H9 (cell line): ENCODE measurements around the gene CEP63. TPM values are rescaled to one million over a fixed set of nuclear protein-coding genes. Genes with fewer than 3 reads are reported as not detected.

ENCODE experiments used
- DNase-seq: peaks from one replicate; pipeline ENCODE4 v3.0.0-alpha.2; 2017
- H2AFZ ChIP-seq: one replicate; pipeline ENCODE4 v1.6.1; 2013; ENCODE audit warnings: mild to moderate bottlenecking, low read length, control low read depth, moderate library complexity
- H2AK5ac ChIP-seq: 2 replicates; pipeline ENCODE4 v1.6.1; 2013; ENCODE audit warnings: low read length, control low read depth, mixed read lengths; ENCODE audit not compliant: insufficient read length
- H2BK120ac ChIP-seq: one replicate; pipeline ENCODE4 v1.6.1; 2013; ENCODE audit warnings: low read depth, mild to moderate bottlenecking, low read length, control low read depth, inconsistent platforms; ENCODE audit not compliant: poor library complexity, severe bottlenecking
- H2BK12ac ChIP-seq: 2 replicates; pipeline ENCODE4 v1.6.1; 2013; ENCODE audit warnings: low read length, control low read depth, mixed read lengths, low read depth; ENCODE audit not compliant: insufficient read length
- H2BK15ac ChIP-seq: 2 replicates; pipeline ENCODE4 v1.6.1; 2013; ENCODE audit warnings: low read depth, low read length, control low read depth
- H2BK20ac ChIP-seq: one replicate; pipeline ENCODE4 v1.6.1; 2013; ENCODE audit warnings: low read depth, mild to moderate bottlenecking, low read length, control low read depth, inconsistent platforms; ENCODE audit not compliant: poor library complexity, severe bottlenecking
- H2BK5ac ChIP-seq: 2 replicates; pipeline ENCODE4 v1.6.1; 2013; ENCODE audit warnings: low read length, control low read depth, mixed read lengths; ENCODE audit not compliant: insufficient read length
- H3K14ac ChIP-seq: 2 replicates; pipeline ENCODE4 v1.6.1; 2013; ENCODE audit warnings: low read length, control low read depth; ENCODE audit not compliant: insufficient read depth
- H3K18ac ChIP-seq: 2 replicates; pipeline ENCODE4 v1.6.1; 2013; ENCODE audit warnings: low read depth, mild to moderate bottlenecking, mixed read lengths, low read length, control low read depth; ENCODE audit not compliant: insufficient read length
- H3K23ac ChIP-seq: 2 replicates; pipeline ENCODE4 v1.6.1; 2013; ENCODE audit warnings: low read length, control low read depth, mixed read lengths, low read depth; ENCODE audit not compliant: insufficient read length
- H3K23me2 ChIP-seq: 2 replicates; pipeline ENCODE4 v1.6.1; 2013; ENCODE audit warnings: low read depth, mild to moderate bottlenecking, mixed read lengths, low read length, control low read depth; ENCODE audit not compliant: insufficient read length, poor library complexity, severe bottlenecking
- H3K27ac ChIP-seq: 2 replicates; pipeline ENCODE4 v1.5.1; 2013; ENCODE audit warnings: low read length, control low read depth, mixed read lengths, low read depth; ENCODE audit not compliant: insufficient read length
- H3K27me3 ChIP-seq: 2 replicates; pipeline ENCODE4 v1.6.1; 2013; ENCODE audit warnings: low read length, control low read depth, inconsistent platforms; ENCODE audit not compliant: insufficient read depth
- H3K4ac ChIP-seq: 2 replicates; pipeline ENCODE4 v1.6.1; 2013; ENCODE audit warnings: low read depth, mild to moderate bottlenecking, control low read depth, inconsistent platforms, low read length, moderate library complexity
- H3K4me1 ChIP-seq: 2 replicates; pipeline ENCODE4 v1.6.1; 2013; ENCODE audit warnings: low read length, control low read depth, inconsistent platforms; ENCODE audit not compliant: insufficient read depth
- H3K4me2 ChIP-seq: 2 replicates; pipeline ENCODE4 v1.6.1; 2013; ENCODE audit warnings: low read length, control low read depth, mixed read lengths; ENCODE audit not compliant: insufficient read length, insufficient read depth
- H3K56ac ChIP-seq: 2 replicates; pipeline ENCODE4 v1.6.1; 2013; ENCODE audit warnings: low read depth, mild to moderate bottlenecking, mixed read lengths, low read length, control low read depth; ENCODE audit not compliant: insufficient read length
- H3K79me1 ChIP-seq: 2 replicates; pipeline ENCODE4 v1.6.1; 2013; ENCODE audit warnings: low read depth, mild to moderate bottlenecking, moderate library complexity, low read length, control low read depth, inconsistent platforms; ENCODE audit not compliant: insufficient read depth, poor library complexity, severe bottlenecking
- H3K79me2 ChIP-seq: 2 replicates; pipeline ENCODE4 v1.6.1; 2013; ENCODE audit warnings: low read length, control low read depth, inconsistent platforms; ENCODE audit not compliant: insufficient read depth
- H3K9ac ChIP-seq: 2 replicates; pipeline ENCODE4 v1.6.1; 2013; ENCODE audit warnings: low read length, control low read depth, mixed read lengths; ENCODE audit not compliant: insufficient read length; ENCODE audit errors: extremely low read depth
- H3K9me3 ChIP-seq: one replicate; pipeline ENCODE4 v1.6.1; 2013; ENCODE audit warnings: low read depth, low read length, inconsistent platforms; ENCODE audit not compliant: control insufficient read depth
- H3T11ph ChIP-seq: one replicate; pipeline ENCODE4 v1.6.1; 2013; ENCODE audit warnings: mild to moderate bottlenecking, low read length, control low read depth, inconsistent platforms
- H4K20me1 ChIP-seq: one replicate; pipeline ENCODE4 v1.6.1; 2013; ENCODE audit not compliant: control insufficient read depth, insufficient read length, insufficient read depth
- H4K5ac ChIP-seq: 2 replicates; pipeline ENCODE4 v1.6.1; 2013; ENCODE audit warnings: low read depth, mild to moderate bottlenecking, mixed read lengths, low read length, control low read depth; ENCODE audit not compliant: insufficient read length
- H4K8ac ChIP-seq: replicated peaks from 2 replicates; pipeline ENCODE4 v1.6.1; 2013; ENCODE audit warnings: low read length, control low read depth, mixed read lengths, low read depth; ENCODE audit not compliant: insufficient read length
- H4K91ac ChIP-seq: 2 replicates; pipeline ENCODE4 v1.6.1; 2013; ENCODE audit warnings: low read depth, mild to moderate bottlenecking, moderate library complexity, mixed read lengths, low read length, control low read depth; ENCODE audit not compliant: insufficient read length
- H3K27ac Mint-ChIP-seq, 3 experiments: 2 replicates in 2 of 3; 3 replicates in 1 of 3; pipeline ENCODE4 v1.8.0; 2020 to 2021; ENCODE audit warnings: mixed read lengths in 3 of 3, mild to moderate bottlenecking in 1 of 3, moderate library complexity in 1 of 3
- H3K27me3 Mint-ChIP-seq: 2 replicates; pipeline ENCODE4 v1.8.0; 2021; ENCODE audit warnings: low read depth, mild to moderate bottlenecking, moderate library complexity, mixed read lengths
- H3K36me3 Mint-ChIP-seq, 3 experiments: 2 replicates in 2 of 3; 3 replicates in 1 of 3; pipeline ENCODE4 v1.8.0; 2020 to 2021; ENCODE audit warnings: low read depth in 3 of 3, mixed read lengths in 3 of 3; ENCODE audit not compliant: insufficient read depth in 1 of 3
- H3K4me1 Mint-ChIP-seq, 2 experiments: 2 replicates each; pipeline ENCODE4 v1.8.0; 2020; ENCODE audit warnings: mixed read lengths in 2 of 2
- H3K4me3 Mint-ChIP-seq, 2 experiments: 2 replicates in 1 of 2; 3 replicates in 1 of 2; pipeline ENCODE4 v1.8.0; 2020 to 2021; ENCODE audit warnings: mild to moderate bottlenecking in 2 of 2, mixed read lengths in 2 of 2, moderate library complexity in 1 of 2
- H3K9me3 Mint-ChIP-seq, 2 experiments: 2 replicates in 1 of 2; 3 replicates in 1 of 2; pipeline ENCODE4 v1.8.0; 2020; ENCODE audit warnings: mild to moderate bottlenecking in 2 of 2, mixed read lengths in 2 of 2, moderate library complexity in 1 of 2
- CTCF ChIP-seq: fragments of 200-600 bp; sonication (generic); conservative IDR thresholded peaks from 3 replicates; pipeline ENCODE4 v1.8.0; 2021; ENCODE audit warnings: antibody characterized with exemption, mild to moderate bottlenecking
- WGBS: extraction: QIAGEN DNeasy Blood & Tissue Kit; methylation state at CpG from one replicate; pipeline ENCODE4 v1.1.7; 2013; ENCODE audit warnings: missing lambda C conversion rate, low lambda C conversion rate, mixed read lengths; ENCODE audit not compliant: insufficient read length; ENCODE audit errors: extremely low coverage; 5-methylcytosine and 5-hydroxymethylcytosine counted together
- long read RNA-seq: library from polyadenylated mRNA; unstranded; transcript quantifications from one replicate; pipeline ENCODE4 v2.0.0, GENCODE V29; 2020
- total RNA-seq: library from RNA; stranded (reverse); gene quantifications from 2 replicates; pipeline ENCODE4 v1.2.1, GENCODE V29; 2021

Gene CEP63
- 15.0 and 16.2 TPM in 2 replicates for total RNA-seq
- long read RNA-seq, partial matches to known transcripts = 18 of 40 reads
- long read RNA-seq, other reads (novel, unspliced or antisense) = 21 of 40 reads

- no CpG with 5 or more reads among the region's 81 CpGs for WGBS
- H3K9ac ChIP-seq = peak within 1 kb of the TSS; percentile 90
These were observed at the start of gene CEP63, which contains the start of gene ANAPC13 for GRCh38 chr3:134485718-134486576. Gene CEP63, plus strand, starts transcription at chr3:134486057. Its CDS starts 9,264 bp downstream, at chr3:134495321. Gene ANAPC13, minus strand, starts transcription at chr3:134485985. Its CDS starts 3,081 bp downstream, at chr3:134482904.

More at GRCh38 chr3:134485718-134486576, at the start of gene CEP63, which contains the start of gene ANAPC13:
- H2BK120ac ChIP-seq = no peak within 1 kb of the TSS
- H3K4me1 Mint-ChIP-seq = peaks cover 22 to 24% of the 10 kb centered on the region in 2 experiments
- H3K4me3 Mint-ChIP-seq = peak within 1 kb of the TSS; percentile 96 to 98
- no peak within 1 kb of the TSS for H2AK5ac ChIP-seq
- H3K9me3 Mint-ChIP-seq = no peaks in the 10 kb centered on the region
- no peaks in the 10 kb centered on the region for H3K9me3 ChIP-seq
- peak within 1 kb of the TSS; percentile 34 for H3K27ac ChIP-seq
- H2BK5ac ChIP-seq = no peak within 1 kb of the TSS
- H3K27ac Mint-ChIP-seq = peak within 1 kb of the TSS; percentile 97 to 99 (median 99)
- H3K79me2 ChIP-seq = no peaks in the 10 kb centered on the region; the same call in 1 of the 2 replicates
- H3K18ac ChIP-seq = peak within 1 kb of the TSS; percentile 89
- peak within 1 kb of the TSS; percentile 83 for H3K14ac ChIP-seq
- H3K27me3 Mint-ChIP-seq = no peaks in the 10 kb centered on the region
- H3T11ph ChIP-seq = no peak within 1 kb of the TSS
- H3K36me3 Mint-ChIP-seq = peaks cover 6 to 32% (median 18%) of the 10 kb centered on the region in 3 experiments
- H2BK20ac ChIP-seq = no peak within 1 kb of the TSS
- H3K4me2 ChIP-seq = peak within 1 kb of the TSS; percentile 96
- peaks cover 2% of the 10 kb centered on the region; the same call in 1 of the 2 replicates for H3K4me1 ChIP-seq
- no peak within 1 kb of the TSS for H4K8ac ChIP-seq
- no peaks in the 10 kb centered on the region for H4K20me1 ChIP-seq
- no peak within 1 kb of the TSS for H2BK15ac ChIP-seq
- peak; percentile 97 for DNase-seq
- peak within 1 kb of the TSS; percentile 79 for H2AFZ ChIP-seq
- no peak for TF ChIP-seq CTCF
- no peaks in the 10 kb centered on the region for H3K79me1 ChIP-seq
- H3K23me2 ChIP-seq = peaks cover 11% of the 10 kb centered on the region
- H3K27me3 ChIP-seq = no peaks in the 10 kb centered on the region
- no peak within 1 kb of the TSS for H3K23ac ChIP-seq
- no peak within 1 kb of the TSS for H2BK12ac ChIP-seq
- H4K91ac ChIP-seq = no peak within 1 kb of the TSS
- H3K56ac ChIP-seq = no peak within 1 kb of the TSS
- no peak within 1 kb of the TSS for H3K4ac ChIP-seq
- H4K5ac ChIP-seq = no peak within 1 kb of the TSS
